H1 (cell line): ENCODE data around the gene UMODL1. TPM values are rescaled to one million over a fixed set of nuclear protein-coding genes. Genes with fewer than 3 reads are reported as not detected.

ENCODE experiments used
- GABPA ChIP-seq: IDR thresholded peaks from 2 replicates; pipeline ENCODE4 v1.6.1; 2011; ENCODE audit warnings: mild to moderate bottlenecking, low read length, moderate library complexity, borderline replicate concordance; ENCODE audit not compliant: insufficient read depth
- HDAC2 ChIP-seq, 2 experiments: fragments of 300-600 bp in 1 of 2; sonication (generic) in 1 of 2; IDR thresholded peaks; 2 replicates each; pipeline ENCODE4 v1.6.1; 2011 to 2012; ENCODE audit warnings: low read depth in 2 of 2, low read length in 2 of 2, mild to moderate bottlenecking in 2 of 2, moderate library complexity in 2 of 2, borderline replicate concordance in 1 of 2, inconsistent platforms in 1 of 2
- HDAC6 ChIP-seq: IDR thresholded peaks from one replicate; pipeline ENCODE4 v1.7.1; 2012; ENCODE audit warnings: low read depth, mild to moderate bottlenecking, inconsistent platforms, low read length, moderate library complexity
- RAD21 ChIP-seq, 2 experiments: IDR thresholded peaks in 1 of 2; conservative IDR thresholded peaks in 1 of 2; 2 replicates each; pipeline ENCODE4 v1.6.1; 2011; ENCODE audit warnings: low read depth in 2 of 2, low read length in 2 of 2, improper control_type of control experiment in 1 of 2, inconsistent platforms in 1 of 2, mild to moderate bottlenecking in 1 of 2, moderate library complexity in 1 of 2
- RNF2 ChIP-seq: fragments of 200-900, 300-1000 bp; sonication (generic); IDR thresholded peaks from 2 replicates; pipeline ENCODE4 v1.7.1; 2016; ENCODE audit warnings: borderline replicate concordance, low read depth, mild to moderate bottlenecking, antibody characterized with exemption, low read length; ENCODE audit not compliant: poor library complexity, severe bottlenecking; ENCODE audit errors: missing control alignments
- ZNF274 ChIP-seq: IDR thresholded peaks from 2 replicates; pipeline ENCODE4 v1.7.0; 2012; ENCODE audit warnings: low read length, borderline replicate concordance; ENCODE audit errors: extremely low read depth
- polyA plus RNA-seq, 7 experiments: library from polyadenylated mRNA; depleted of rRNA in 3 of 7; stranded (reverse) in 5 of 7; unstranded in 2 of 7; fragments of >200 nt in 5 of 7; fragments of 200-250 nt in 2 of 7; gene quantifications; 1 replicate in 5 of 7; 2 replicates in 1 of 7; 4 replicates in 1 of 7; pipeline versions ENCODE4 v1.2.1 to v1.2.3, GENCODE V29; 2011 to 2013; ENCODE audit warnings: missing spikeins in 2 of 7, mixed read lengths in 2 of 7
- total RNA-seq: library from RNA; stranded (reverse); fragmentation: NEBNext Ultra II Directional; extraction: Animal tissue kit (Norgen Biotek cat#: 25700); gene quantifications from 2 replicates; pipeline ENCODE4 v1.2.1, GENCODE V29; 2021
- TF ChIP-seq, protein P1 (sequence below), 3 experiments: IDR thresholded peaks; 1 replicate in 2 of 3; 2 replicates in 1 of 3; pipeline versions ENCODE4 v1.5.1 to v1.6.1; 2011; ENCODE audit warnings: low read length in 3 of 3, mild to moderate bottlenecking in 3 of 3, inconsistent platforms in 2 of 3, low read depth in 1 of 3, moderate library complexity in 1 of 3; ENCODE audit not compliant: insufficient read depth in 1 of 3; ENCODE audit errors: control extremely low read depth in 1 of 3

The UMODL1 gene
- total and polyA plus RNA-seq, 2 of the 8 experiments (the other 6 are each of a cell fraction or from before 2014, with no cell fraction given), result not detected

DNA sequence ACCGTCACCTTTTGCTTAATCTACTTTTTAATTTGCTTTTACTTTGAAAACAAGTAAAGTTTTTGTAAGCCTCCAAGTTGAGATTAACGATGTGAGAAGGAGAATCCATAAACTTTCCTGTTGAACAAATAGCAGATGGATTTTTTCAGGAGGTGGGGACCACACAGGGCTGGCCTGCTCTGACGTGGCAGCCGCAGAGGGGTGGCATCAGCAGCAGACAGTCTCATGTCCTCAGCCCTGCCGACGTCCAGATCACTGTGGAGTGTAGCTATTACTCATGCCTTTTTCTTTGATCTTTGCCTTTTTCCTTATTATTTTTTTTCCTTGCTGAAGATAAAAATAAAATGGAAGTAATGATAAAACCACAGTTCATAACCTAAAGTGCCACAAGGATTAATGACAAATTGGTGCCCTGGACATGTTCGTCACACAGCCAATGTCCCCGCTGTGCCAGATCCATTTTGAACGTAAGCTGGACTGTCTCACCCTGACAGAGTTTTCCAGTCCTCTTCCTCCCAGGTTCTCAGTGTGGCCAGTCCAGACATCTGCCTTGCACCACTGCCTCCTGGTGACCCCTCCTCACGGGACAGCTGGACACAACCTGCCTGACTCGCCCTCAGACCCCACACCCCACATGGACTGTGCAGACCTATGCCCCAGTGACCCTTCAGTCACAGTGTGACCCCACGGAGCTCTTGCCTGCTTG is 45.6 kb upstream of the UMODL1 start (continued):
- TF ChIP-seq GABPA (no peak), RNF2 (no peak), ZNF274 (no peak), HDAC2 (IDR thresholded peaks at IDR 0.05; ENCODE audit: borderline replicate concordance in 1 of 2, low read depth in 2 of 2, low read length in 2 of 2) (no peak), RAD21 (IDR thresholded peaks at IDR 0.05 in 1 of 2, conservative IDR thresholded peaks at IDR 0.05 in 1 of 2; ENCODE audit: low read depth in 2 of 2, low read length in 2 of 2) (no peak), HDAC6 (no peak)
- TF ChIP-seq, protein P1, sequence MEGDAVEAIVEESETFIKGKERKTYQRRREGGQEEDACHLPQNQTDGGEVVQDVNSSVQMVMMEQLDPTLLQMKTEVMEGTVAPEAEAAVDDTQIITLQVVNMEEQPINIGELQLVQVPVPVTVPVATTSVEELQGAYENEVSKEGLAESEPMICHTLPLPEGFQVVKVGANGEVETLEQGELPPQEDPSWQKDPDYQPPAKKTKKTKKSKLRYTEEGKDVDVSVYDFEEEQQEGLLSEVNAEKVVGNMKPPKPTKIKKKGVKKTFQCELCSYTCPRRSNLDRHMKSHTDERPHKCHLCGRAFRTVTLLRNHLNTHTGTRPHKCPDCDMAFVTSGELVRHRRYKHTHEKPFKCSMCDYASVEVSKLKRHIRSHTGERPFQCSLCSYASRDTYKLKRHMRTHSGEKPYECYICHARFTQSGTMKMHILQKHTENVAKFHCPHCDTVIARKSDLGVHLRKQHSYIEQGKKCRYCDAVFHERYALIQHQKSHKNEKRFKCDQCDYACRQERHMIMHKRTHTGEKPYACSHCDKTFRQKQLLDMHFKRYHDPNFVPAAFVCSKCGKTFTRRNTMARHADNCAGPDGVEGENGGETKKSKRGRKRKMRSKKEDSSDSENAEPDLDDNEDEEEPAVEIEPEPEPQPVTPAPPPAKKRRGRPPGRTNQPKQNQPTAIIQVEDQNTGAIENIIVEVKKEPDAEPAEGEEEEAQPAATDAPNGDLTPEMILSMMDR (IDR thresholded peaks at IDR 0.05; ENCODE audit: control extremely low read depth in 1 of 3, insufficient read depth in 1 of 3, low read depth in 1 of 3, low read length in 3 of 3), result no peak
